GM12878 (cell line): ENCODE measurements around the gene KLRD1. TPM values are rescaled to one million over a fixed set of nuclear protein-coding genes. Genes with fewer than 3 reads are reported as not detected.

Experiments used
- ATAC-seq: fragments of 200-7000 bp; cut with Tn5 transposase; 3 replicates; pipeline ENCODE4 v1.9.1; 2020; ENCODE audit warnings: mild to moderate bottlenecking, moderate library complexity
- BruUV-seq: library from RNA; stranded (reverse); fragments of 400-500 nt; replicated peaks from 2 replicates; lab custom pipeline; 2021; lab: Mats Ljungman, UMichigan
- CTCF ChIA-PET: fragments of 300-600 bp; sonication (Branson Sonifier 250); formaldehyde crosslinking; extraction: SDS; loops from one replicate; lab custom pipeline; 2021; ENCODE audit warnings: inconsistent platforms; lab: Yijun Ruan, JAX
- POLR2A ChIA-PET: fragments of 350-600 bp; formaldehyde crosslinking; extraction: SDS; loops from one replicate; lab custom pipeline; 2021; ENCODE audit warnings: inconsistent platforms; lab: Charles Lee
- RAD21 ChIA-PET: fragments of 300-600 bp; sonication (Branson Sonifier 250); formaldehyde crosslinking; loops from one replicate; lab custom pipeline; 2023; ENCODE audit warnings: antibody characterized with exemption; ENCODE audit not compliant: unreplicated experiment; lab: Charles Lee
- SMC1A ChIA-PET: fragments of 300-600 bp; sonication (Branson Sonifier 250); formaldehyde crosslinking; loops from one replicate; lab custom pipeline; 2023; ENCODE audit not compliant: unreplicated experiment, uncharacterized antibody; lab: Charles Lee
- DNase-seq: peaks from one replicate; pipeline ENCODE4 v3.0.0-alpha.2; 2011; ENCODE audit warnings: low read depth, low spot score
- FAIRE-seq: peaks from 3 replicates; lab custom pipeline; 2011; peaks lifted over from hg19 to GRCh38; lab: Jason Lieb, UNC
- H2AFZ ChIP-seq: 2 replicates; pipeline ENCODE4 v1.6.0; 2011; ENCODE audit warnings: low read depth, low read length, control low read depth; ENCODE audit not compliant: control insufficient read depth
- H3K27ac ChIP-seq: 2 replicates; pipeline ENCODE4 v1.5.1; 2011; ENCODE audit warnings: control low read depth; ENCODE audit not compliant: control insufficient read depth, insufficient read depth
- H3K27me3 ChIP-seq, 2 experiments: replicated peaks in 1 of 2; 2 replicates each; pipeline versions ENCODE4 v1.6.0 to v1.6.1; 2011; ENCODE audit warnings: low read length in 1 of 2; ENCODE audit not compliant: control insufficient read depth in 2 of 2, insufficient read depth in 2 of 2
- H3K36me3 ChIP-seq, 2 experiments: 2 replicates each; pipeline ENCODE4 v1.5.1; 2011; ENCODE audit warnings: low read length in 1 of 2; ENCODE audit not compliant: control insufficient read depth in 2 of 2, insufficient read depth in 2 of 2
- H3K4me1 ChIP-seq: 2 replicates; pipeline ENCODE4 v1.6.1; 2011; ENCODE audit warnings: mild to moderate bottlenecking, low read length, moderate library complexity, mixed read lengths; ENCODE audit not compliant: control insufficient read depth, insufficient read depth
- H3K4me2 ChIP-seq: 2 replicates; pipeline ENCODE4 v1.6.0; 2011; ENCODE audit warnings: control low read depth; ENCODE audit not compliant: control insufficient read depth, insufficient read depth
- H3K4me3 ChIP-seq: fragments of 200-600 bp; sonication (generic); 2 replicates; pipeline ENCODE4 v1.5.1; 2016
- H3K79me2 ChIP-seq: 2 replicates; pipeline ENCODE4 v1.6.0; 2011; ENCODE audit warnings: low read length; ENCODE audit not compliant: control insufficient read depth, insufficient read depth
- H3K9ac ChIP-seq: 2 replicates; pipeline ENCODE4 v1.8.0; 2011; ENCODE audit warnings: low read length, control low read depth, mixed read lengths; ENCODE audit not compliant: control insufficient read depth, insufficient read depth
- H3K9me3 ChIP-seq: replicated peaks from 3 replicates; pipeline ENCODE4 v1.5.1; 2011; ENCODE audit warnings: mild to moderate bottlenecking, low read length; ENCODE audit not compliant: control insufficient read depth, insufficient read depth
- H4K20me1 ChIP-seq: 2 replicates; pipeline ENCODE4 v1.6.0; 2011; ENCODE audit not compliant: control insufficient read depth, insufficient read depth
- ATF2 ChIP-seq: IDR thresholded peaks from 2 replicates; pipeline ENCODE4 v1.6.1; 2012; ENCODE audit warnings: low read length, inconsistent platforms
- BCL11A ChIP-seq: IDR thresholded peaks from 2 replicates; pipeline ENCODE4 v1.6.1; 2011; ENCODE audit warnings: low read depth, low read length
- BHLHE40 ChIP-seq, 2 experiments: fragments of 450-650 bp in 1 of 2; IDR thresholded peaks; 2 replicates each; pipeline ENCODE4 v1.6.1; 2011 to 2017; ENCODE audit warnings: low read depth in 2 of 2, borderline replicate concordance in 1 of 2, improper control_type of control experiment in 1 of 2, low read length in 1 of 2, mild to moderate bottlenecking in 1 of 2
- BRCA1 ChIP-seq: IDR thresholded peaks from 2 replicates; pipeline ENCODE4 v1.6.1; 2011; ENCODE audit warnings: low read depth, low read length, improper control_type of control experiment
- CBFB ChIP-seq: IDR thresholded peaks from 2 replicates; pipeline ENCODE4 v1.6.1; 2016; ENCODE audit warnings: antibody characterized with exemption, low read depth
- FOXM1 ChIP-seq: IDR thresholded peaks from 2 replicates; pipeline ENCODE4 v1.6.1; 2012; ENCODE audit warnings: low read depth, mild to moderate bottlenecking, inconsistent platforms, low read length, moderate library complexity
- JUNB ChIP-seq: IDR thresholded peaks from 2 replicates; pipeline ENCODE4 v1.6.1; 2016; ENCODE audit warnings: antibody characterized with exemption, mild to moderate bottlenecking
- MXI1 ChIP-seq: fragments of 150-350 bp; IDR thresholded peaks from 2 replicates; pipeline ENCODE4 v1.6.1; 2011; ENCODE audit warnings: low read depth, mild to moderate bottlenecking, inconsistent platforms, low read length, improper control_type of control experiment
- NFIC ChIP-seq: IDR thresholded peaks from 2 replicates; pipeline ENCODE4 v1.6.1; 2012; ENCODE audit warnings: low read depth, mild to moderate bottlenecking, inconsistent platforms, low read length, moderate library complexity
- NRF1 ChIP-seq: conservative IDR thresholded peaks from 2 replicates; pipeline ENCODE4 v1.6.1; 2011; ENCODE audit warnings: mild to moderate bottlenecking, low read depth, low read length, improper control_type of control experiment
- RUNX3 ChIP-seq: IDR thresholded peaks from 2 replicates; pipeline ENCODE4 v1.6.1; 2012; ENCODE audit warnings: low read length, inconsistent platforms
- TCF7 ChIP-seq: IDR thresholded peaks from 2 replicates; pipeline ENCODE4 v1.6.1; 2014; ENCODE audit warnings: antibody characterized with exemption, borderline replicate concordance
- ZBTB4 ChIP-seq: fragments of 450-650 bp; formaldehyde crosslinking; IDR thresholded peaks from 2 replicates; pipeline ENCODE4 v1.4.0; 2022; ENCODE audit warnings: mild to moderate bottlenecking, moderate library complexity
- ZNF622 ChIP-seq: fragments of 450-650 bp; IDR thresholded peaks from 2 replicates; pipeline ENCODE4 v1.6.1; 2017; ENCODE audit warnings: mild to moderate bottlenecking, inconsistent platforms
- WGBS: methylation state at CpG from one replicate; pipeline ENCODE4 v1.1.6; 2016; ENCODE audit warnings: low lambda C conversion rate; ENCODE audit not compliant: insufficient replicate concordance, insufficient coverage; ENCODE audit errors: missing lambda C conversion rate; 5-methylcytosine and 5-hydroxymethylcytosine counted together
- in situ Hi-C: fragments of 300-500 bp; cut with MboI; formaldehyde crosslinking; loops from 9 replicates; pipeline ENCODE4 v1.14.3; 2018; ENCODE audit warnings: mixed read lengths
- intact Hi-C: fragments of 100-400 bp; cut with micrococcal nuclease; formaldehyde crosslinking; loops from one replicate; pipeline ENCODE4 v1.14.2; 2022; ENCODE audit not compliant: unreplicated experiment
- polyA plus RNA-seq, 11 experiments: library from polyadenylated mRNA; depleted of rRNA in 4 of 11; unstranded in 6 of 11; stranded (reverse) in 5 of 11; fragments of >200 nt; fragmentation: Nextera tagmentation in 4 of 11; fragmentation: Illumina TruSeq in 1 of 11; extraction: Ambion mirVana in 4 of 11; extraction: Trizol in 1 of 11; gene quantifications; 1 replicate in 1 of 11; 2 replicates in 10 of 11; pipeline versions ENCODE4 v1.2.1 to v1.2.3, GENCODE V29; 2011 to 2016; ENCODE audit warnings: inconsistent platforms in 2 of 11, missing spikeins in 2 of 11, low read depth in 1 of 11
- total RNA-seq, 4 experiments: library from RNA; depleted of rRNA in 3 of 4; stranded (reverse); fragments of >200 nt in 3 of 4; fragmentation: Illumina TruSeq in 1 of 4; extraction: Trizol in 1 of 4; gene quantifications; 2 replicates each; pipeline versions ENCODE4 v1.2.1 to v1.2.3, GENCODE V29; 2013 to 2021
- TF ChIP-seq, protein P1 (sequence below): IDR thresholded peaks from 2 replicates; pipeline ENCODE4 v1.6.1; 2011; ENCODE audit warnings: borderline replicate concordance, low read depth, mild to moderate bottlenecking, moderate library complexity, low read length; ENCODE audit not compliant: insufficient read depth, poor library complexity, severe bottlenecking

The KLRD1 gene
- total and polyA plus RNA-seq, 10 of the 15 experiments (the other 5 are each of a cell fraction or from before 2014, with no cell fraction given) = under 0.01 to 0.50 (median 0.13) TPM; not detected in 4

DNA sequence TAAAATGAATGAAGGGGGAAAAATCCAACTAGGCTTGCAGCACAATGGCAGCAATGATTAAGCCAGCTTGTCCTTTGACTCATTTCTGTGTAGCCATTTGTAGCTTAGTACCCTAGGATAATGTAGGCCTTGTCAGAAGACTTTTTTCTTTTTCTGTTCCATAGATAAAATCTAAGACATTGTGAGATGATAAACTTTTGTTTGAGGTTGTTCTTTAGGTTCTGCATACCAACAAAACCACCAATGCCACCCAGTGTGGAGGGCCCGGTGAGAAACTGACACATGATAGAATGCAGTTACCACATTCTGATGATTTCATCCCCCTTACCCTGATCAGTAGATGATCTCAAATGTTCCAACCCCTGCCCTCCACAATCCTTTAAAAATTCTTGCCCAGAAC, 6.6 kb upstream of the KLRD1 start (continued):
- no peak for TF ChIP-seq ZBTB4 (CRISPR knock-in tag)
- no peak for TF ChIP-seq ZNF622
- no peak for TF ChIP-seq BCL11A

GRCh38 chr12:10304161-10304574, 3.5 kb upstream of the KLRD1 start:
- ChIA-PET RAD21 (no interaction called here), CTCF (no interaction called here)
- H3K4me1 ChIP-seq = no peaks in the 10 kb centered on the region
- FAIRE-seq = no peak
- H4K20me1 ChIP-seq = no peaks in the 10 kb centered on the region
- in situ Hi-C loops = no loop called here
- TF ChIP-seq FOXM1 (peak; percentile 71; the same call in 1 of the 2 replicates), NFIC (peak; percentile 69; the same call in 1 of the 2 replicates), RUNX3 (peak; percentile 83), NRF1 (no peak), TCF7 (peak; percentile 1; the same call in 1 of the 2 replicates), ATF2 (peak; percentile 19; the same call in 1 of the 2 replicates), BHLHE40 (IDR thresholded peaks at IDR 0.05; ENCODE audit: borderline replicate concordance in 1 of 2, low read depth in 2 of 2, low read length in 1 of 2) (no peak), BRCA1 (no peak), JUNB (peak; percentile 62), CBFB (0 out of 2 replicates have a peak, but pooled peaks have one; percentile 53), MXI1 (no peak)
- TF ChIP-seq, protein P1, sequence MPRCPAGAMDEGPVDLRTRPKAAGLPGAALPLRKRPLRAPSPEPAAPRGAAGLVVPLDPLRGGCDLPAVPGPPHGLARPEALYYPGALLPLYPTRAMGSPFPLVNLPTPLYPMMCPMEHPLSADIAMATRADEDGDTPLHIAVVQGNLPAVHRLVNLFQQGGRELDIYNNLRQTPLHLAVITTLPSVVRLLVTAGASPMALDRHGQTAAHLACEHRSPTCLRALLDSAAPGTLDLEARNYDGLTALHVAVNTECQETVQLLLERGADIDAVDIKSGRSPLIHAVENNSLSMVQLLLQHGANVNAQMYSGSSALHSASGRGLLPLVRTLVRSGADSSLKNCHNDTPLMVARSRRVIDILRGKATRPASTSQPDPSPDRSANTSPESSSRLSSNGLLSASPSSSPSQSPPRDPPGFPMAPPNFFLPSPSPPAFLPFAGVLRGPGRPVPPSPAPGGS = peak; percentile 56
- TF ChIP-seq, all 136 proteins: peak for 8
- ATAC-seq = peak; percentile 36
- intact Hi-C loops = no loop called here
- H3K9me3 ChIP-seq = peaks cover 4% of the 10 kb centered on the region; the same call in 2 of the 3 replicates
- H3K27me3 ChIP-seq = no peaks in the 10 kb centered on the region
- H3K4me3 ChIP-seq = no peak overlapping the region
- H2AFZ ChIP-seq = no peak overlapping the region
- H3K79me2 ChIP-seq = no peaks in the 10 kb centered on the region
- DNase-seq = no peak
- H3K9ac ChIP-seq = no peak overlapping the region
- SMC1A ChIA-PET = interaction anchor here (0.6 kb wide), 1 partner anchor 72 kb away, joined by 3 read pairs; no protein-coding TSS in a partner anchor
- no TSS peak for BruUV-seq
- no peak overlapping the region for H3K27ac ChIP-seq
- POLR2A ChIA-PET = no interaction called here
- no peaks in the 10 kb centered on the region for H3K36me3 ChIP-seq
- whole genome bisulfite sequencing = 0% methylated on average over 3 of the region's 3 CpGs
- no peak overlapping the region for H3K4me2 ChIP-seq
